Gastroesophageal sphincter (tissue), 3 donors: ENCODE data around the gene A2M.

ENCODE experiments used
- POLR2A ChIP-seq, 2 donors: fragments of 450-650 bp; IDR thresholded peaks; one replicate each; pipeline ENCODE4 v1.6.1; 2017; ENCODE audit warnings: antibody characterized with exemption in 2 of 2, mild to moderate bottlenecking in 2 of 2, moderate library complexity in 1 of 2
- TF ChIP-seq, protein P1 (sequence below), 4 experiments: fragments of 200-600 bp in 2 of 4; fragments of 450-650 bp in 2 of 4; sonication (generic) in 1 of 4; IDR thresholded peaks; one replicate each; pipeline ENCODE4 v1.5.1; 2017 to 2019; ENCODE audit warnings: antibody characterized with exemption in 4 of 4, mild to moderate bottlenecking in 2 of 4, moderate library complexity in 2 of 4

DNA sequence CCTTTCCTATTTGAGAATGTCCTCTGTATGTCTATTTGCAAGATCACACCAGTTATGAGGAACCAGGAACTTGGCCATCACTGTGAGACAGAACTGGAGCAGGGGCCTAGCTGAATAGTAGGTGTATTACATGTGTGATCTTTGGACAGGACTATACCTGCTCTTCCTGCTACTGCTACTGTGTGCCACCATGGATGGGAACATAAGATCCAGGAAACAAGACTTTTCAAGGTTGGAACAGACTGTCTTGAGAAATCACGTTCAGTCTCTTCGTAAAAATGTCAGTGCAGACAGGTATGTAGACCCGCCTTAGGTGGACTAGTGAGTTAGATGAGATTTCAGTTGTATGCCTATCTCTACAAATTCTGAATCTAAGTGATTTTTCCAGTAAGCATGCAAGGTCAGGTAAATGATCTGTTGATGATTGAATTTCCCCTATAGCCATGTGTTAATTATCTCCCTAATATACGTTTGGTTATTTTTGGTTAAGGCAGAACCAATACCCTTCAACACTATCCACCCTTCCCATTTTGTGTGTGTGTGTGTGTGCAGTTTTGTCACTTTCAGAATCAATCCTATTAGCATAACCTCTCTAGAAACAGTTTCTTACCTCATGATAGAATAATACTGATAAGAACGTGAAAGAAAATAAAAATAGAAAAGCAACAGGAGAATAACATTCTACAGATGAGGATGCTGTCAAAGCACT is 7.1 kb downstream of the A2M start:
- TF ChIP-seq, protein P1, sequence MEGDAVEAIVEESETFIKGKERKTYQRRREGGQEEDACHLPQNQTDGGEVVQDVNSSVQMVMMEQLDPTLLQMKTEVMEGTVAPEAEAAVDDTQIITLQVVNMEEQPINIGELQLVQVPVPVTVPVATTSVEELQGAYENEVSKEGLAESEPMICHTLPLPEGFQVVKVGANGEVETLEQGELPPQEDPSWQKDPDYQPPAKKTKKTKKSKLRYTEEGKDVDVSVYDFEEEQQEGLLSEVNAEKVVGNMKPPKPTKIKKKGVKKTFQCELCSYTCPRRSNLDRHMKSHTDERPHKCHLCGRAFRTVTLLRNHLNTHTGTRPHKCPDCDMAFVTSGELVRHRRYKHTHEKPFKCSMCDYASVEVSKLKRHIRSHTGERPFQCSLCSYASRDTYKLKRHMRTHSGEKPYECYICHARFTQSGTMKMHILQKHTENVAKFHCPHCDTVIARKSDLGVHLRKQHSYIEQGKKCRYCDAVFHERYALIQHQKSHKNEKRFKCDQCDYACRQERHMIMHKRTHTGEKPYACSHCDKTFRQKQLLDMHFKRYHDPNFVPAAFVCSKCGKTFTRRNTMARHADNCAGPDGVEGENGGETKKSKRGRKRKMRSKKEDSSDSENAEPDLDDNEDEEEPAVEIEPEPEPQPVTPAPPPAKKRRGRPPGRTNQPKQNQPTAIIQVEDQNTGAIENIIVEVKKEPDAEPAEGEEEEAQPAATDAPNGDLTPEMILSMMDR (IDR thresholded peaks at IDR 0.05), result no peak
- no peak for TF ChIP-seq POLR2A (IDR thresholded peaks at IDR 0.05)
